ENCODE results near the gene ZNF678. TPM values are rescaled to one million over a fixed set of nuclear protein-coding genes. Genes with fewer than 3 reads are reported as not detected.

ZNF678 gene
- 9.5 TPM for polyA plus RNA-seq (ENCODE audit: insufficient read length)

DNA sequence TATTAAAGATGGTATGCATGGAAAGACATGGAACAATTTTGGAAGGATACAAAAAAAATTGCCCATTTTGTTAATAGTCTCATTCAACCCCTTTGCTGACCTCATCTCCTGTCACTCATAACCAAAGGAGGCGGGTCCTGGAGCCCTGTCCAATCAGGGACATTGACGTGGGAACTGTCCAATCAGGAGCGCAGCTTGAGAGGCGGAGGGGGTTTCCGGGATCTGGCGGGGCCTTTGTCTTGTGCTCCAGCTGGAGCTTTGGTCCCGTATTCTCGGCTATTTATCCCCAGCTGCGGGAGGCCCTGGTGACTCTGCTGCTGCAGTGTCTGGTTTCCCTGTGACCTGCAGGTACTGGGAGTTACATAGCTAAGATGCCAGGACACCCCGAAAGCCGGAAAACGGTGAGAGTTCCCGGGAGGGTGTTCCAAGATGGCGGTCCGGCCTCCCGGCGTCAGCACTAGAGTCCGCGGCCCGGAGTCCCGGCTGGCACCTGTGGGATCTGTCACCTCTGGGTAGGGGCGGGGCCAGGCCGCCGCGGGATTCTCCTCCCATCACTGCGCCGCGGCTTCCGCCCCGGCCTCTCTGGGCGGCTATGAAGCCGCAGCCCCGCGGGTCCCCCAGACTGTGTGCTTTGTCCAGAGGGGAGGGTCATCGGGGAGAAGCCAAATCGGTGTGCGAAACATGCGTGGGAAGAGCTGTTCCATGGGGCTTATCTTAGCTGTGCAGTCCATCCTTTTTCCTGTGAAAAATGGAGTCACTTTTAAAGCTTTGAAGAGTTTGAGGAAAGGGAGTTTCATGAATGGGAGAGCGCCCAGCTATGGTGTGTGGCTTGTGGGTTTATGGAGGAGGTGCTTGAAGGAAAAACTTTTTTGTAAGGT is at the start of gene ZNF678:
Gene ZNF678 (plus strand): TSS at position 233 of the 878 bp plus-strand sequence. CDS start 87,436 bp downstream, outside the sequence.
- DNase-seq (ENCODE audit: low read depth): peak; percentile 90

DNA sequence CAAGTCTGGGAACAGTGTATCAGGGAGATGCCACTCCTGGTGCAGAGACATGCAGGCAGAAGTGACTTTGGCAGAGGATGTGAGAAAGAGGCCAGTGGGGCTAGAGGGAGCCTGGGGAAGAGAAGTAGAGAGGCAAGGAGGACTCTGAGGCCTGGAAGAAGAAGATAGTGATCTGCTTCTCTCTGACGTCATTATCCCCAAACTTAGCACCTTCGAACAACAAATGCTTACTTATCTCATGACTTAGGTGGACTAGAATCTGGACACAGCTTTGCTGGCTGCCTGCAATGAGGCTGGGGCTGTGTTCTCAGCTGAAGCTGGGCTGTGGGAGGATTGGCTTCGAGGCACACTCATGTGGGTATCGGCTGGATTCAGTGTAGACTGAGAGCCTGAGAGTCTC is 44.5 kb upstream of the ZNF678 start:
- DNase-seq (ENCODE audit: low read depth): no peak

DNA sequence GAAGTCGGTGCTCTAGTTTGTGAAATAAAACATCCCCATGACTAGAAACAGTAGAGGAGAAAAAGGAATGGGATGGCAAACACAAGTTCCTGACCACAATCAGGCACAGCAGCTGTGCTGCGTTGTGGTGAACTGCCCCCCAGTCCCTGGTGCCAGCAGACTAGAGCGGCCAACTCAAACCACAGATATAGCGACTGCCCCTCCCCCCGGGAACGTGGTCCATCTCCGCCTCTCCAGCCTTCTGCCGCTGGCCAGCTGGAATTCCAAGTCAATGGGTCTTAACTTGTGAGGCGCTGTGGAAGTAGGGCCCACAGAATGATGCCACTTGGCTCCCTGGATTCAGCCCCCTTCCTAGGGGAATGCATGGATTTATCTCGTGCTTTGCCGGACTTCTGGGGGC is 41.6 kb upstream of the ZNF678 start:
- no peak for DNase-seq (ENCODE audit: low read depth)

GRCh38 chr1:227526524-227526923 is 36.8 kb upstream of the ZNF678 start:
- no peak for DNase-seq (ENCODE audit: low read depth)

- DNase-seq (ENCODE audit: low read depth): no peak
These were observed 31.2 kb upstream of the ZNF678 start for GRCh38 chr1:227532019-227532619.

GRCh38 chr1:227540170-227541098 is 22.9 kb upstream of the ZNF678 start:
- no peak for DNase-seq (ENCODE audit: low read depth)

DNA sequence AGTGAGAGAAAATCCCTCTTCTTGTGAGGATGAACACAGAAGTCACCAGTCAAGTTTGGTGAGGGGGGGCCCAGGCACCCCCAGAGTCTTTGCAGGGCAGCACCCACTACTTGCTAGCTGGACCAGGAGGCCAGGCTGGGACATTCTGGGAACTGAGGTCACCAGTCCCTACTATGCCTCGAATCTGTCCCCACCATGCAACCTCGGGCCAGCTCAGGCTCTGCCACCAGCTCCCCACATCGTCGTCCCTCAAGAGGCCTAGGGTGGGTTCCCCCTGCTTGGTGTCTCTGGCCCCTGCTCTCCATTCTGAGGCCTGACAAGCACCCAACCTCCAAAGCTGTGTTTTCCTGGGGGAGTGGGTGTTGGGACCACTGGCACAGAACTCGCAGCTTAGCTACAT is 22.2 kb upstream of the ZNF678 start:
- no peak for DNase-seq (ENCODE audit: low read depth)

DNA sequence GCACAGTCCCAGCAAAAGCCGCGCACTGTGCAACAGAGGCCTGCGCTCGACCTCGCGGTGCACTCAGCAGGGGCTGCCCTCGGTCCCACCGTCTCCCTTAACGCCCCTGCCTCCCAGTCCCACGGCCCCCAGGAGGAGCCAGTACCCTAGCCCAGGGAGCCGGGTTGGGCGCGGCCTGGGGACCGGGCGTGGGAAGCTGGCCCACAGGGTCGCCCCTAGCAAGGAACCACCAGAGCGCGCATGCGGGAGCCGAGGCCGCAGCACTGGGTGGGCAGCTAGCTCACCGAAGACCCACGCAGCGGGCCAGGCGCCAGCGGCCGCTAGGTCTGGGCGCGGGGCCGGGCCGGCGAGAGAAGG is 21.6 kb upstream of the ZNF678 start:
- DNase-seq (ENCODE audit: low read depth): no peak

- DNase-seq (ENCODE audit: low read depth): peak; percentile 29
These were observed 20.9 kb upstream of the ZNF678 start for GRCh38 chr1:227542153-227543120.

DNA sequence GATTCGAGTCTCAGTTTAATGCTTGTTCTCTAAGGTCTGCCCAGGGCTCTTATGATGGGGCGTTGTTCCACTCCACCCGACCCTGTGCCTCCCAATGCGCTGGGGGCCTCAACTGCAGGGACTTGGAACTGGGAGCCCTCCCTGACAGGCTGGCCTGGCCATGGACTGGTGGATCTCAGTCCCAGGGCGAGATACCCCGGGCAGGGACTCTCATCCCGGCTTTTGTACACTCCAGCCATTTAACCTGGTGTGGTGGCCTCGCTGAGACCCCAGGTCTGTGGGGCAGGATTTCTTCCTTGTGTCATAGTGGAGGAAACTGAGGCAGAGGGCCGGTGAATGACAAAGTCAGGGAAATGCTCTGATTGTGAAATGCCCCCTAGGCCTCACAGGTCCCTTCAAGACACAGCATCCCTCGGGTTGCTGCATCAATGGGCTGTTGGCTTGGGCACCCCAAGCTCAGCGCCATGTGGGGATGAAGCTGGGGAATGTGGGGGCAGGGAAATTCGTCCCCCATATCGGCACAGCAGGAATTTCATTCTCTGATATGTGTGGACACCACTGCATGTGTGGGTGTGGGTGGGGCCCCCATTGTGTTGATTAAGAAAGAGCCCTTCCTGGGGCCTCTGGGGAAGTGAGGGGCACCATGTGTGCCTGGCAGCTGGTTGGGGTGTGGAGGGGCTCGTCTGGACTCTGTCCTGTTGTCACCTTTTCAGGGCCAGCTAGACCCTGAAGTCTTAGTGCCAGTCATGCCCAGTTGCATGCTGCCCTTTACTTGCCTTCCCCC is 19.9 kb upstream of the ZNF678 start:
- DNase-seq (ENCODE audit: low read depth): no peak

DNA sequence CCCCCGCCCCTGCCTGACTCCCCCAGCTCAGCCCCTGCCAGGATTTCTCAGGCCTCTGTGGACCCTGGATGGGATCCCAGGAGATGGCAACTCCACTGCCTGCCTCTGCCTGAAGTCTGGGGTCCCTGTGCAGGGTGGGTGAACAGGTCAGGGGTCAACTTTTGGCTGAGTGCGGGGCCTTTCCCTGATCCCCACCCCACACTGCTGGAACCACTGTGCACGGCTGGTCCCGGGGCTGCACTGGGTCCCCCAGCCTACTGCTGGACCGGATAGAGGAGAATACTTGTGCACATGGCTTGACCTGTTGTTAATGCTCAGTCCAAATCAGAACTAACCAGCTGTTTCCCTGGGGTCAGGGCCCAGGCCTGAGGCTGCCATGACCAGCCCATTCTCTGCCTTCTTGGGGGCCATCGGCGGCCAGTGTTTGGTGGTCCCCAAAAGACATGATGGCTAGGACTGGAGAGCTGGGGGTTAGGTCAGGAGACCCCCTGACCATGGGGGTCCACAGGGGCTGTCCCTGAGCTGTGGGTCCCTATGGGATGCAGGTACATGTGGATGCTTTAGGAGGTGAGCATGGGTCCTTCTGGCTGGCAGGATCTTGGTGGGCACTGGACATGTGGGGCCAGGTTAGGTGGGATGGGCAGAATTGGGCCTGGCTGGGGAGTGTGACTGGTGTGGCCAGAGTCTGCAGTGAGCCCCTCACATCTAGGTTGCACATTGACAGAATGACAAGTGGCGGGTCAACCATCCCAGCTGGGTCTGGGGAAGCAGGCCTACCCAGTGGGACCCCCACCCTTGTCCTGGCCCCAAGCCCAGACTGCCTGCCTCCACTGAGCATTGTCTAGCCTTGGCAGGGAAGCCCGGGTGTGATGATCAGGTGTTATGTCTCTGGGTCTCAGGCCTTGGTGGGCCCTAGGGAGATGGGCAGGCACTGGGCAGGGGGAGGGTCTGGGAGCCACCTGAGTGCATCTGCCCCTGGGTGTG is 19.0 kb upstream of the ZNF678 start:
- DNase-seq (ENCODE audit: low read depth): no peak

- no peak for DNase-seq (ENCODE audit: low read depth)
These were observed 18.0 kb upstream of the ZNF678 start for GRCh38 chr1:227545361-227545760.

DNA sequence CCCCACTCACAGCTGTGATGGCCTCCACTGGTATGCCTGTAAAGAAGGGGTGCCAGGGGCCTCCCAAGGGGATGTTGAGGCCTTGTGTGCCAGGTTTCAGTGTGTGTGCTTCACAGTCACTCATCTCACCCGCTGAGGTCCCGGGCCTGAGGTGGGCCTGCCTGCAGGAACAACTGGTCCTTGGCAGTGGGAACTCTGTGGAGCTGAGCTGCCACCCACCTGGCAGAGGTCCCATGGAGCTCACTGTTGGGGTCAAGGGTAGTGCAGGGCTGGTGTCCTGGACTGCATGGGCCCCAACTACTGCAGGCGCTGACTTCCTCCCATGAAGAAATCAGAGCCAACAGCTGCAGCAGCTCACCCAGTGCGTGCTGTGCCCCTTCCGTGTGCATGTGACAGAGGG is 17.3 kb upstream of the ZNF678 start:
- DNase-seq (ENCODE audit: low read depth): no peak

GRCh38 chr1:227546598-227547309 is 16.6 kb upstream of the ZNF678 start:
- no peak for DNase-seq (ENCODE audit: low read depth)

DNA sequence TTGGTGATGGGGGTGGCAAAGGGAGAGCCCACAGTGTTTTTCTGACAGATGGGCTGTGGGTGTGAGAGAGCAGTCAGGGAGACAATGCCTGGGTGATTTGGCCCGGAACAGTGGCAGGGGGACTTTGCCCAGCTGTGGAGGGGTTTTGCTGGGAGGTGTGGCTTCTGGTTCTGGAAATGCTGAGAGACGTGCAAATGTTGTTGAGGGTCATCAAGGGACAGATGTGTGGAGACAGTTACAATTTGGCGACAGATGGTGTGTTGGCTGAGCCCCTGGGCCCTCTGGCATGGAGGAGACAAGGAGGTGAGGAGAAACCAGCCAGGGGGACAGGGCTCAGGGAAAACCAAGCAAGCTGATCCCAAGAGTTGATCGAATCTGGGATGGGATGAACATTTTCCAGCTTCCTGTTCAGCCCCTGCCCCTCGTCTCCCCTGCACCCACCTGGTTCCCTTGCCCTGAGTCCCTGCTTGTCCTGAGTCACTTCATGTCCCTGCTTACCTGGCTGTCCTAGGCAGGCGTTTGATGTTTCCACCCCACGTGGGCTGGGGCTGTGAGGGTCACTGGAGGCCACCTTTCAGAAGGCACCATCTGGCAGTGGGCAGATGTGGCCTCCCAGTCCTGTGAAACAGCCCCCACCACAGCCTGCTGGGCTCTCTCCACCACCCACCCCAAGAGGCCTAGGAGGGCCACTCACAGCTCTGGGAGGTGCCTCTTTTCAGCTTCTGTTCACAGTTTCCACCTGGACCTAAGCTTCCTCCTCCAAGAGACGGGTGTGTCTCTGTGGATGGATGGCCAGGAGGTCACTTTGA is 15.8 kb upstream of the ZNF678 start:
- no peak for DNase-seq (ENCODE audit: low read depth)

GRCh38 chr1:227548119-227548397 is 15.3 kb upstream of the ZNF678 start:
- no peak for DNase-seq (ENCODE audit: low read depth)

DNA sequence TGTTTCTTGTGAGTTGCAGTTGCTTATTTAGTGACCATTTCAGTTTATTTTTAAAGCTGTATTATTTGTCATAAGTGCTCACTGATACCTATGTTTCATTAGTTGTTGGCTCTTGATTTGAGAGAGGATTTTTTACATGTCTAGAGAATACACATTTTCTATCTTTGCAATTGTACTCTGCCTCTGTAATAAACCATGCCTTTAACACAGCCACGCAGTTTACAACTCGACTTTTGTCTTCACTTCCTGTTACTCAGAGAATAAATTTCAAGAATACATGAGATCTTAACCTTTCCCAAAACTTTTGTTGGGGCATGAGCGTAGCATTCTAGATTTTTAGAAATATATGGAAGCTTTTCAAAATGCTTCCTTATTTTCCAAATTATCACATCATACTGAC is 14.9 kb upstream of the ZNF678 start:
- no peak for DNase-seq (ENCODE audit: low read depth)

DNA sequence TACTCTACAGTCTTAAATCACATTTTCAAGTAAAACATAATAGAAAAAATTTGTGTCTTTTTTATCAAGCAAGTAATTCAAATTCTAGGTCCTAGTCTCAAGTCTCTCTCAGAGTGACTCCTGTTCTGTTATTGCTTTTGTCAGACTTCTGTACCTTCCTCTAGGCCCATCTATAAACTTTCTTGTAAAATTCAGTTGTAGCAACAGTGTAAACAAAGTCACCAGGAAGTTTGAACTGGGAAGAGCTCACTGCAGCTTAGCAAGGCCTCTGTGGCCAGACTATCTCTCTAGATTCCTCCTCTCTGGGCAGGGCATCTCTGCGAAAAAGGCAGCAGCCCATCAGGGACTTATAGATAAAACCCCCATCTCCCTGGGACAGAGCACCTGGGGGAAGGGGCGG is 13.5 kb upstream of the ZNF678 start:
- DNase-seq (ENCODE audit: low read depth): no peak

All from forelimb muscle (tissue), 1 donor.